T-helper 1 cell treated with Interleukin-12 subunit alpha and Interleukin-12 subunit beta and Interleukin-4 antibody, amounts not matched to agents 30 μg/mL and 1 μg/mL, for 36 hours (primary cell): Measurements from ENCODE around the gene UGT1A9.

Experiments used
- H3K27ac Mint-ChIP-seq: one replicate; pipeline ENCODE4 v1.8.0; 2021; ENCODE audit warnings: mild to moderate bottlenecking, mixed read lengths
- H3K27me3 Mint-ChIP-seq: one replicate; pipeline ENCODE4 v1.8.0; 2021; ENCODE audit warnings: low read depth, mixed read lengths
- H3K36me3 Mint-ChIP-seq: one replicate; pipeline ENCODE4 v1.8.0; 2021; ENCODE audit warnings: low read depth, mixed read lengths
- H3K4me1 Mint-ChIP-seq: one replicate; pipeline ENCODE4 v1.8.0; 2021; ENCODE audit warnings: low read depth, mixed read lengths
- H3K4me3 Mint-ChIP-seq: one replicate; pipeline ENCODE4 v1.8.0; 2021; ENCODE audit warnings: mild to moderate bottlenecking, moderate library complexity, mixed read lengths
- H3K9me3 Mint-ChIP-seq: one replicate; pipeline ENCODE4 v1.8.0; 2021; ENCODE audit warnings: mixed read lengths

UGT1A9 gene

DNA sequence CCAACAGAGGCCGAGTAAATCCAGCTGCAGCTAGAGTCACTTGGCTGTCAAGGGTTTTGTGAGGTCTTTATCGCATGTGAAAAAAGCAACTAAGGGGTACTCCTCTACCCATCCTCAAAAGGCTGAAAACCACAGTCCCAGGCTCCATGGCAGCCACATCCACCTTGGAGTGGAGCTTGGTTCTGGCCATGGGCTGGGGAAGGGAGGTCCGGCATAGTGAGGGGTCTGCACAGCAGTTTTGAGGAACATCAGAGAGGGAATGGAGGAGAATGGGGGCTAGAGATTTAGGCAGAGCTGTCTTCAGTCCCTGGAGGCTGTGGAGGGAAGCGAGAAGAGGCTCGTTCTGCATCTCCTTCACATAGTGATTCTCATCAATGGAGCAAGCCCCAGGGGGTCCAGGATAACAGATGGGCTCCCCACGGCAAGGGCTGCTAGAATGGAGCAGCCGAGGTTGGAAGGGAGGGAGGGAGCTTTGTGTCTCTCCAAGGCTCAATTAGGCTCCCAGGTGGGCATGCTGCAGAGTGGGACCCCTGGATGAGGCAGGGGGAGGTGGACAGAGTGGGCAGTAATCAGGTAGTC, 127.5 kb downstream of the UGT1A9 start:
- Mint-ChIP-seq H3K27ac (no peak overlapping the region), H3K27me3 (no peaks in the 10 kb centered on the region), H3K9me3 (no peaks in the 10 kb centered on the region), H3K4me3 (no peak overlapping the region), H3K4me1 (no peaks in the 10 kb centered on the region), H3K36me3 (no peaks in the 10 kb centered on the region)

DNA sequence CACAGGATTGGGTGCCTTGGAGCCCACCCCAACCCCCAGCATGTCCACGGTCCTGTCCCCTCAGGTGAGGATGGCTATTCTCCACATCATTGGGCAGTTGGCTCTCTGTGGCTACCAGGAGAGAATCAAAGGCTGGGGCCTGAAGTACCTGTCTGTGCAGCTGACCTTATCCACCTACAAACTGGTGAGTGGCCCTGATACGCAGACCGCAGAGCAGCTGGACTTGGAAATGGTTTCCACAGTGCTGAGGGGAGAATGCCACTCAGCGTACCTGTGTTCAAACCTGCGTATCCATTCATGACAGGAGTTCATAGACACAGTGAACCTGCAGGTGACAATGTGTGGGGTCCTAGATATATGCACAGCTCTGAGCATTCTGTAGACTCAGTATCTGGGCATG, 128.0 kb downstream of the UGT1A9 start:
- H3K4me1 Mint-ChIP-seq, result no peaks in the 10 kb centered on the region
- no peaks in the 10 kb centered on the region for H3K36me3 Mint-ChIP-seq
- no peaks in the 10 kb centered on the region for H3K27me3 Mint-ChIP-seq
- no peak overlapping the region for H3K4me3 Mint-ChIP-seq
- H3K27ac Mint-ChIP-seq, result no peak overlapping the region
- no peaks in the 10 kb centered on the region for H3K9me3 Mint-ChIP-seq

DNA sequence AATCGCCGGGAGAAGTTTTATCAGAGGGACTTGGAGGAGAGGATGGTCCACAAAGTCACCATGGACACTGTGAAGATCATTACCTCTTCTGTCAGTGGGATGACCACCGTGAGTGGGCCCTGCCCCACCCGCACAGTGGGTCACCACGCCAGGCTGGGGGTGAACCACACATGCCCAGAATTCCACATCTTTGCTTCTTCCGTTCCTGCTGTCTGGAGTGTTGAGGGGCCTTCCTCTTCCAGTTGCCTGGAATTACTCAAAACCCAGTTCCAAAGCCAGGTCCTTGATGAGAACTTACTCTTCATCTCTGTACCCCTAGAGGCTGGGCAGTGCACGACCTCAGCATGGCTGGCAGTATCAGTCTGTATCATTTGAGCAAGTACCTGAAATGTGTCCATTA, 128.5 kb downstream of the UGT1A9 start:
- H3K36me3 Mint-ChIP-seq, result no peaks in the 10 kb centered on the region
- H3K4me1 Mint-ChIP-seq, result no peaks in the 10 kb centered on the region
- no peaks in the 10 kb centered on the region for H3K27me3 Mint-ChIP-seq
- H3K27ac Mint-ChIP-seq, result no peak overlapping the region
- no peak overlapping the region for H3K4me3 Mint-ChIP-seq
- H3K9me3 Mint-ChIP-seq, result no peaks in the 10 kb centered on the region

DNA sequence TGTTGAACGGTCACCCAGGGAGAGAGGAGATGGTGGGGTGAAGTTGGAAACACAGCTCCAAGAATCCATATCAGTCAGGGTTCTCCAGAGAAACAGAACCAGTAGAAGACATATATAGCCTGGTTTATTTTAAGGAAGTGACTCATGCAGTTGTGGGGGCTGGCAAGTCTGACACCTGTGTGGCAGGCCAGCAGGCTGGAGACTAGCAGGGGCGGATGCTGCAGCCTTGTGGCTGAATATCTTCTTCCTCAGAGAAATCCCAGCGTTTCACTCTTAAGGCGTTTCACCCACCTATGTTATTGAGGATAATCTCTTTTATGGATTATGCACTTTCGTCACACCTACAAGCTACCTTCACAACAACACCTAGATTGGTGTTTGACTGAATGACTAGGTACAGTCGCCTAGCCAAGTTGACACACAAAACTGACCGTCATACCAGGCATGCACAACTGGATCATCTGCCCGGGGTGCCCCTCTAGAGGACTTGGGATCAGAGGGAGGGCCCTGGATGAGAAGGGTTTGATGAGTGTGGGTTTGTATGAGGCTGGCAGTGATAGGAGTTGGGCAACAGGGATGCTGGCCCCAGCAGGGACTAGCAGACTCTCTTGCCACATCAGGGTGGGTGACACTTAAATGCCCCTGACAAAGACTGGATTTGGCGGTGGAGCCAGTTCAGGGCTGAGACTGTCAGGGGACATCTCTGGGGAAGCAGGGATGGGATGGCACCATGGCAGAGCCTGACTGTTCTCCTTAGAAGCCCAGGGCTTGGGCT, 129.8 kb downstream of the UGT1A9 start:
- Mint-ChIP-seq H3K4me3 (no peak overlapping the region), H3K27ac (no peak overlapping the region), H3K36me3 (no peaks in the 10 kb centered on the region), H3K27me3 (peaks cover 7% of the 10 kb centered on the region), H3K9me3 (no peaks in the 10 kb centered on the region), H3K4me1 (no peaks in the 10 kb centered on the region)

DNA sequence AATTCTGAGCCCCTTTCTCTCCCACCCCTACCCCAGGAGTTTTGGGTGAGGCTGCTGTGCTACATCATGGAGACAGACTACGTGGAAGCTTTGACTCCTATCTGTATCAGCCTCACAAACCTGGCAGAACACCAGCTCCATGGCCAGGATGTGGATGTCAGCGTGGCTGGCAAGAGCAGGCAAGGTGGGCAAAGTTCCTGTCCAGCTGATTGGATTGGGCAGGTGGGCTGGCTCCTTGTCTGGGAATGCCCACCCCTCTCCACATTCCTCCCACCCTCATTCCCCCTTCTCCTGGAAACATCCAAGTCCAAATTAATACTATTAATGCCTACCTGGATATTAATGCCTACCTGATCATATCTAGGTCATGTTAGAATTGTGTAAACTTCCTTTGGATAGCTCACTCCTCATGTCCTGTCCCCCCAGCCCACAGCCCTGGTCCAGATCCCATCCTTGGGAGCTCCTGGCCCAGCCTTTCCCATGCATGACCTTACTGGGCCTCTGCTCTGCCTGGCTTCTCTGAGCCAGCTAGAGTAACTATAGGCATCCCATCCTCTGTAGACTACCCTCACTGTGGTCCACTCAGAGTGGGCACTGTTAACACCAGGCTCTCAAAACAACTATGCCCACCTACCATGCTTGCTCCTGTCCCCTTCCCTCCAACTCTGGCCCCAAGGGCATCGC, 130.6 kb downstream of the UGT1A9 start:
- Mint-ChIP-seq H3K4me1 (no peaks in the 10 kb centered on the region), H3K27me3 (peaks cover 7% of the 10 kb centered on the region), H3K9me3 (no peaks in the 10 kb centered on the region), H3K36me3 (no peaks in the 10 kb centered on the region), H3K27ac (no peak overlapping the region), H3K4me3 (no peak overlapping the region)

DNA sequence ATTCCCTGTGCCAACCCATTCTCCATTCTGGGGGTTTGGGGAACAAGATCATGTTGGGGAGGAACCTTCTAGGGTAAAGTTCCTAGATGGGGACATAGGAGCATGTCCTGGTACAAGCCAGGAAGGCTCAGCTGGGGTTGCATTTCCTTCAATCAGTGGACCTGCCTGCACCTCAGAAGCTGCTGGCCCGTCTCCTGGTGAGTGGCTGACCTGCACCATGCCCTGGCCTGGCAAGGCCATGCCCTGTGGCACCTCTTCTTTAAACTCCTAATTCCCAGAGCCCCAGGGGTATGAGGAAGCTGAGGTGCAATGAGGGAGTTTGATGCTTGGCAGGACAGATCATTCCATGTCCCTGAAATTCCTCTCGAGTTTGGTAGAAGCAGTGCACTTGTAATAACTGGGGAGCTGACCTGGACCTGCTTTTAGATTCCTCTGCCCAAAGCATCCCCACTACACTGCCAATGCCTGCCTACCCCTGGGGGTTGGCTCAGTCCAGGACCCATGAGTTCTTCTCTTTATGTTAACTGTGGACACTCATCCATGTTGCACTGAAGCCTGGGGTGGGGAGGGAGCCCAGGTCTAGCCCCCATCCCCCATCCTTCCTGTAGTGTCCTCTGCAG, 131.7 kb downstream of the UGT1A9 start:
- Mint-ChIP-seq H3K4me1 (no peaks in the 10 kb centered on the region), H3K27ac (no peak overlapping the region), H3K36me3 (no peaks in the 10 kb centered on the region), H3K4me3 (no peak overlapping the region), H3K9me3 (no peaks in the 10 kb centered on the region), H3K27me3 (peaks cover 7% of the 10 kb centered on the region)

- no peak overlapping the region for H3K4me3 Mint-ChIP-seq
- H3K27me3 Mint-ChIP-seq, result peaks cover 7% of the 10 kb centered on the region
- no peak overlapping the region for H3K27ac Mint-ChIP-seq
- H3K9me3 Mint-ChIP-seq, result no peaks in the 10 kb centered on the region
- no peaks in the 10 kb centered on the region for H3K4me1 Mint-ChIP-seq
- no peaks in the 10 kb centered on the region for H3K36me3 Mint-ChIP-seq
These were observed 132.3 kb downstream of the UGT1A9 start for GRCh38 chr2:233803994-233804393.

- Mint-ChIP-seq H3K4me1 (no peaks in the 10 kb centered on the region), H3K27me3 (peaks cover 7% of the 10 kb centered on the region), H3K36me3 (no peaks in the 10 kb centered on the region), H3K27ac (no peak overlapping the region), H3K4me3 (no peak overlapping the region), H3K9me3 (no peaks in the 10 kb centered on the region)
These were observed 135.6 kb downstream of the UGT1A9 start for GRCh38 chr2:233807215-233807865.

DNA sequence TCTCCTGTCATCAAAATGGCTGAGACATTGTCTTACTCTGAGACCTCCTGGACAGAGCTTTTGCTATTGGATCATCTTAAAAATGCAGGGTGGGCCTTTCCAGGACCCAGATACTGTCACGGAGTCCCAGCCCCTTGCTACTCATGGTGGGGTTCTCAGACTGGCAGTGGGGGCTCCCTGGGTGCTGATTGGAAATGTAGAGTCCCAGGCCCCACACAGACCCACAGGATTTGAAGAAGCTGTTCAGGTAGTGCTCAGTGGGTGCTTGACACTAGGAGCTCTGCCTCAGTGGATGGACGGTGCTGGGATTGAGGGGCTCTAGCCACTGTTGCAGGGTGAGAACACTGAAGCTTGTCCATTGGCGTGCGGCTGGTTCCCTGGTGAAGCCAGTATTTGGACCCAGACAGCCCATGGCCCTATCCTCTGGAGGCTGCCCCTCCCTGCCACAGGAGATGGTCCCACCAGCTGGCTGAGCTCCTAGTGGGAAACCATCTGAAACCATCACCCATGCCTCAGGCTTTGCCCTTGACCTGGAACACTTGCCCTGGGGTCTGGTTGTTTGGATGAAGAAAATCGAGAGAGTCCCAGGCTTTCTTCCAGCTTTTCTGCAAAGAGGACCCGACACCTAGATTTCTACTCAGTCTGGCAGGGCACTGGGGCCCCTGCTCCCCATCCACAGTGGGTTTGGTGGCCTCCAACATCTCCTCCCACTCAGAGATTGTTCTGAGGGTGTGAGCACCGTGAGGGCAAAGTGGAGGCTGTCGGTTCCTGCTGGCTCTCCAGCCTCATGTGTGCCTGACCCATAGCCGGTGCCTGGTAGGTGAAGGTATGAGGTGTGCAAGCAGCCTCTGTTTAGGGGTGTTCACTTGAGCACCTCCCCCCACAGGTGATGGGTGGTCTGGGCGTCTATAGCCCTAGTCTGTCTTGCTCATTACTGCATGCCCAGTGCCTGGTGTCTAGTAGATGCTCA, 136.6 kb downstream of the UGT1A9 start:
- H3K36me3 Mint-ChIP-seq, result no peaks in the 10 kb centered on the region
- H3K27me3 Mint-ChIP-seq, result peaks cover 7% of the 10 kb centered on the region
- no peak overlapping the region for H3K27ac Mint-ChIP-seq
- H3K9me3 Mint-ChIP-seq, result no peaks in the 10 kb centered on the region
- no peak overlapping the region for H3K4me3 Mint-ChIP-seq
- no peaks in the 10 kb centered on the region for H3K4me1 Mint-ChIP-seq

DNA sequence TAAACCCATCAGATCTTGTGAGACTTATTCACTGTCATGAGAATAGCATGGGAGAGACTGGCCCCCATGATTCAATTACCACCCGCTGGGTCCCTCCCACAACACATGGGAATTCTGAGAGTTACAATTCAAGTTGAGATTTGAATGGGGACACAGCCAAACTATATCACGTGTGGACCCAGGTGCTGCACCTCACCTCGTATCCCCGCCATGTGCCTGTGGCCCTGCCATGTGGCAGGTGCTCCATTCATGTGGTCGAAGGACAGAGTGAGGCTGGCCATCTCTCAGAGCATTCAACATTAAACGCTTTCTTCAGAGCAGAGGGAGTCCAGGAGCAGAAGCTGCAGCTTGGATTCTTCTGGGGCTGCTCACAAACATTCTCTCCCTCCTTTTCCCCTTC, 138.7 kb downstream of the UGT1A9 start:
- Mint-ChIP-seq H3K36me3 (no peaks in the 10 kb centered on the region), H3K9me3 (no peaks in the 10 kb centered on the region), H3K27ac (no peak overlapping the region), H3K4me3 (no peak overlapping the region), H3K4me1 (no peaks in the 10 kb centered on the region), H3K27me3 (peaks cover 6% of the 10 kb centered on the region)

GRCh38 chr2:233811087-233811486, 139.4 kb downstream of the UGT1A9 start:
- H3K9me3 Mint-ChIP-seq, result no peaks in the 10 kb centered on the region
- H3K27me3 Mint-ChIP-seq, result no peaks in the 10 kb centered on the region
- H3K36me3 Mint-ChIP-seq, result no peaks in the 10 kb centered on the region
- no peak overlapping the region for H3K27ac Mint-ChIP-seq
- no peaks in the 10 kb centered on the region for H3K4me1 Mint-ChIP-seq
- H3K4me3 Mint-ChIP-seq, result no peak overlapping the region

DNA sequence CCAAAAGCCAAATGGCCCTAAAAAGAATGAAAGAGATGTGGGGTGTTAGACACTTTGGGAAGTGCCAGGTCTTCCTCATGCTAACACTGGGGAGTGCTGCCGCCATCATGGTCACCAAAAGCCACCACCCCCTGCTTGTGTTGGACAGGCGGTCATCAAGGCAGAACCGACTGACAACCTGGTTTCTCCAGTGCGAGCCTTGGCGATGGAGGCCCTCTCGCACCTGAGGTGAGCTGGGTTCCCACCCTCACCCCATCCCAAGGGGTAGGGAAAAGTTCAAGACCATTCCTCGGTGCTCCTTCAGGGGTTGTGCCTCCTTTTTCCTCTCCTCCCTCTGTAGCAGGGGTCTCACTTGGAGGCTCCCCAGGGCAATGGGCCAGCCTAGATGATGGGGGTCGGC, 140.0 kb downstream of the UGT1A9 start:
- no peaks in the 10 kb centered on the region for H3K9me3 Mint-ChIP-seq
- no peak overlapping the region for H3K4me3 Mint-ChIP-seq
- no peak overlapping the region for H3K27ac Mint-ChIP-seq
- H3K27me3 Mint-ChIP-seq, result no peaks in the 10 kb centered on the region
- H3K36me3 Mint-ChIP-seq, result no peaks in the 10 kb centered on the region
- no peaks in the 10 kb centered on the region for H3K4me1 Mint-ChIP-seq

GRCh38 chr2:233813236-233814055, 141.7 kb downstream of the UGT1A9 start:
- no peak overlapping the region for H3K27ac Mint-ChIP-seq
- H3K4me3 Mint-ChIP-seq, result no peak overlapping the region
- H3K36me3 Mint-ChIP-seq, result no peaks in the 10 kb centered on the region
- no peaks in the 10 kb centered on the region for H3K9me3 Mint-ChIP-seq
- no peaks in the 10 kb centered on the region for H3K27me3 Mint-ChIP-seq
- H3K4me1 Mint-ChIP-seq, result no peaks in the 10 kb centered on the region
